Colonic mucosa (tissue), 4 donors: ENCODE data around the gene DEGS2. TPM values are rescaled to one million over a fixed set of nuclear protein-coding genes. Genes with fewer than 3 reads are reported as not detected.
A peak's percentile ranks its signal among the peaks of the same experiment; 100 is the strongest.

Experiments
- DNase-seq: peaks from one replicate; pipeline ENCODE4 v3.0.0-alpha.2; 2020
- H3K27ac ChIP-seq: fragments of 200-600 bp; one replicate; pipeline ENCODE4 v1.8.0; 2021
- H3K27me3 ChIP-seq: fragments of 200-600 bp; one replicate; pipeline ENCODE4 v1.8.0; 2021
- H3K36me3 ChIP-seq: fragments of 200-600 bp; one replicate; pipeline ENCODE4 v1.8.0; 2021
- H3K4me1 ChIP-seq: fragments of 200-600 bp; one replicate; pipeline ENCODE4 v1.8.0; 2021; ENCODE audit warnings: mild to moderate bottlenecking
- H3K4me3 ChIP-seq: fragments of 200-600 bp; one replicate; pipeline ENCODE4 v1.8.0; 2021
- H3K9ac ChIP-seq, 2 donors: one replicate each; pipeline ENCODE4 v1.7.0; 2013; ENCODE audit warnings: control low read depth in 2 of 2, low read depth in 2 of 2, low read length in 2 of 2
- H3K9me3 ChIP-seq: fragments of 200-600 bp; one replicate; pipeline ENCODE4 v1.8.0; 2021
- intact Hi-C: fragments of 100-400 bp; cut with DNase I; formaldehyde crosslinking; loops from one replicate; pipeline ENCODE4 v1.14.1; 2022
- total RNA-seq, 2 donors: library from RNA; stranded (reverse); fragmentation: NEBNext Ultra II Directional in 1 of 2; extraction: Animal tissue kit (Norgen Biotek cat#: 25700) in 1 of 2; gene quantifications; one replicate each; pipeline ENCODE4 v1.2.1, GENCODE V29; 2021
- TF ChIP-seq, protein P1 (sequence below): fragments of 200-600 bp; IDR thresholded peaks from one replicate; pipeline ENCODE4 v1.8.0; 2022; ENCODE audit warnings: antibody characterized with exemption, mild to moderate bottlenecking
- donor health status: healthy.
- donor health status: DM: no; HTN: no; CAD: no.
- donor health status: DM: no; HTN: no; CAD: no.

DEGS2 gene
- total RNA-seq, 2 donors from 2014 or later = 37.0 to 54.3 TPM

DNA sequence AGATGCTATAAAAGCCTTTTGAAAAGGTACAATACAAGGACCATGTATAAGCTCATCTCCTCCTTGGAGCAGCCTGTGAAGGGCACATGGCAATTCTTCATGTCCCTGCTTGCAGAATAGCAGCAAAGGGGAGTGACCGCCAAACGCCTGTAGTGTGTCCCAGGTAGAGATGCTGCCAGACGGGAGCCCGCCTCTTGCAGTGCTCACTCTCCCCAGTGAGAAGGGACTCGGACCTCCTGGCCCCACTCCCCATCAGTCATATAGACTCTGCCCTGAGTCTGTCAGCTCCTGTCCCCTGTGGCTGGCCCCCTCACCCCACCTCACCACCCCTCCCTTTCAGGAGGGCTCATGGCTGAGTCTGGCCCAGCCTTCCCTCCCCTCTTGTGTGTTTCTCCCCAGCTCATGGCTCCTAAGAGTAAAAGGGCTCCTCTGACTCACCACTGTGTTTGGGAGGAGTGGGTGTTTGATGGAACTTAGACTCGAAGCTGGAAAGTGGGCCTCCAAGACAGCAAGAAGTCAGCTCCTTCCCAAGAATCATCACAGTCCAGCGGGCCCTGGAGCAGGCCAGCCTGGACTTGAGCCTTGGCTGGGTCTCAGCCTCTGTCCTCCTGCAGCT, 40.9 kb downstream of the DEGS2 start:
- TF ChIP-seq, protein P1, sequence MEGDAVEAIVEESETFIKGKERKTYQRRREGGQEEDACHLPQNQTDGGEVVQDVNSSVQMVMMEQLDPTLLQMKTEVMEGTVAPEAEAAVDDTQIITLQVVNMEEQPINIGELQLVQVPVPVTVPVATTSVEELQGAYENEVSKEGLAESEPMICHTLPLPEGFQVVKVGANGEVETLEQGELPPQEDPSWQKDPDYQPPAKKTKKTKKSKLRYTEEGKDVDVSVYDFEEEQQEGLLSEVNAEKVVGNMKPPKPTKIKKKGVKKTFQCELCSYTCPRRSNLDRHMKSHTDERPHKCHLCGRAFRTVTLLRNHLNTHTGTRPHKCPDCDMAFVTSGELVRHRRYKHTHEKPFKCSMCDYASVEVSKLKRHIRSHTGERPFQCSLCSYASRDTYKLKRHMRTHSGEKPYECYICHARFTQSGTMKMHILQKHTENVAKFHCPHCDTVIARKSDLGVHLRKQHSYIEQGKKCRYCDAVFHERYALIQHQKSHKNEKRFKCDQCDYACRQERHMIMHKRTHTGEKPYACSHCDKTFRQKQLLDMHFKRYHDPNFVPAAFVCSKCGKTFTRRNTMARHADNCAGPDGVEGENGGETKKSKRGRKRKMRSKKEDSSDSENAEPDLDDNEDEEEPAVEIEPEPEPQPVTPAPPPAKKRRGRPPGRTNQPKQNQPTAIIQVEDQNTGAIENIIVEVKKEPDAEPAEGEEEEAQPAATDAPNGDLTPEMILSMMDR = no peak
- Histone ChIP-seq H3K27ac (no peak overlapping the region), H3K27me3 (no peaks in the 10 kb centered on the region), H3K9ac (no peak overlapping the region), H3K36me3 (no peaks in the 10 kb centered on the region), H3K4me1 (no peaks in the 10 kb centered on the region), H3K9me3 (no peaks in the 10 kb centered on the region), H3K4me3 (no peak overlapping the region)
- intact Hi-C loops = no loop called here
- no peak for DNase-seq

DNA sequence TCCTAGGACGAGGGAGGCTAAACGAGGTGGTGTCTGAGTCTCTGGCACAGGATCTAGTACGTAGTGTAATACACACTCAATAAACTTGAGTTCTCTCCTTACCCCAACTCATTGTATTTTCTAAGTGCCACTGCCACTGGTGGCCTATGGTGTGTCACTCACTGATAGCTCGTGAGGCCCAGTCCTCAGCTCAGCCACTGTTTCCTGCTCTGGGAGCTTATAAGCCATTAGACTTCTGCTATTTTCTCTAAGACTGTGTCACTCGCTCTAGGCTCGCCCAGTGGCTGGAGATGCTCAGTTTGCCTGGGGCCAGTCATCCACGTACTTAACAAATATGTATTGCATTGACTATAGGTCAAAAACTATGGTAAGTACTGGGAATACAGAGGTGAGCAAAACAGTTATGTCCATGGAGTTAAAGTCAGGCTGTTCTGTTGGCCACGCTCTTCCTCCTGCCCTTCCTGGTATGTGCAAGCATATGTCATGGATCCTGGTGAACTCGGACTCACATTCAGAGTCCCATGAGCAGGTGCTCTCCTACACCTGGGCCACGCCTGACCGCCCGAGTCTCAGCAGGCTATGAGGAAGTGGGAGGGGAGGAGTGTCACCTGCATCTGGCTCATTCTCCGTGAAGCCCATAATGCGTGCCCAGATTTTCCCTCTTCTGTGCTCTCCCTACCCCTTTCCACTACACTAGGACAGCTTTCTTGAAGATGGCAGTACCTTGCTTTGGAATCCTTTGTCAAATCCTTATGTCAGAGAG, 41.6 kb downstream of the DEGS2 start:
- H3K9ac ChIP-seq = no peak overlapping the region
- H3K36me3 ChIP-seq = no peaks in the 10 kb centered on the region
- no peaks in the 10 kb centered on the region for H3K4me1 ChIP-seq
- no peaks in the 10 kb centered on the region for H3K27me3 ChIP-seq
- intact Hi-C loops = no loop called here
- H3K9me3 ChIP-seq = no peaks in the 10 kb centered on the region
- TF ChIP-seq, protein P1 = no peak
- H3K27ac ChIP-seq = no peak overlapping the region
- peak; percentile 65 for DNase-seq
- no peak overlapping the region for H3K4me3 ChIP-seq

DNA sequence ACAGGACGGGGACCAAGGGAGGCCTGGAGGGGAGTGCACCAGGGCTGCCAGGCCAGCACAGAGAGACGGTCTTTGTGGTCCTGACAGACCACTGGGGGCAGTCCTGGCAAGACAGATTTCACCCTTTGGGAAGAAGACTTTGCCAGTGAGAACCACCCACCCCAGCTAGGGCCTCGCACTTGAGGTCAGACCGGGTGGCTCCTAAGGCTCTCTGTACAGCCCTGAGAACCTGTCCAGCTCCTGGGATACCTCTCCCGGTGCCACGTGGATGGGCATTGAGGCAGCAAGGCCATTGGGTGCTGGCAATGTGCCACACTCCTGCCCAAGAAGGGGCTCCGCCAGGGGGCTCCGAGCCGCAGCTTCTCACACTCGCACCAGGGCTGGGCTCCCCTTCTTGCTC, 42.4 kb downstream of the DEGS2 start:
- DNase-seq = no peak
- H3K27me3 ChIP-seq = no peaks in the 10 kb centered on the region
- H3K9me3 ChIP-seq = no peaks in the 10 kb centered on the region
- intact Hi-C loops = no loop called here
- H3K27ac ChIP-seq = no peak overlapping the region
- H3K4me1 ChIP-seq = no peaks in the 10 kb centered on the region
- TF ChIP-seq, protein P1 = no peak
- no peak overlapping the region for H3K4me3 ChIP-seq
- no peak overlapping the region for H3K9ac ChIP-seq
- no peaks in the 10 kb centered on the region for H3K36me3 ChIP-seq

DNA sequence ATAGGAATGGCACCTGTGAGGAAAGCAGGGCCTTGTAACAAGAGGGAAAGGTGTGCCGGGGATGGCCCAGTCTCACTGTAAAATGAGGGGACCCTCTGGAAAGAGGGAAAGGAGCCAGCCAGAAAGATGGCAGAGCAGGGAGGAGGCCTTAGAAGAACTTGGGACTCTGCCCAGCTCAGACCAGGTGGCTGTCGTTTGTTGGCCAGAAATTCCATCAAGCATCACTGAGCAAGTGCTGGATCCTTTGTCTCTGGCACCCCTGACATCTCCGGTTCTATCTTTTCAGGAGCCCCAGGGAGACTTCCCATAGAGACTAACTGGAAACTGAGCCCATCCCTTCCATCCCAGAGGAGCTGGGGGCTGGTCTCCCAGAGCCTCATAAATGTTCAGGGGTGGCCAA, 43.3 kb downstream of the DEGS2 start:
- H3K27ac ChIP-seq = no peak overlapping the region
- H3K9ac ChIP-seq = no peak overlapping the region
- intact Hi-C loops = no loop called here
- no peaks in the 10 kb centered on the region for H3K36me3 ChIP-seq
- H3K27me3 ChIP-seq = no peaks in the 10 kb centered on the region
- no peaks in the 10 kb centered on the region for H3K9me3 ChIP-seq
- H3K4me3 ChIP-seq = no peak overlapping the region
- TF ChIP-seq, protein P1 = no peak
- no peak for DNase-seq
- H3K4me1 ChIP-seq = no peaks in the 10 kb centered on the region

DNA sequence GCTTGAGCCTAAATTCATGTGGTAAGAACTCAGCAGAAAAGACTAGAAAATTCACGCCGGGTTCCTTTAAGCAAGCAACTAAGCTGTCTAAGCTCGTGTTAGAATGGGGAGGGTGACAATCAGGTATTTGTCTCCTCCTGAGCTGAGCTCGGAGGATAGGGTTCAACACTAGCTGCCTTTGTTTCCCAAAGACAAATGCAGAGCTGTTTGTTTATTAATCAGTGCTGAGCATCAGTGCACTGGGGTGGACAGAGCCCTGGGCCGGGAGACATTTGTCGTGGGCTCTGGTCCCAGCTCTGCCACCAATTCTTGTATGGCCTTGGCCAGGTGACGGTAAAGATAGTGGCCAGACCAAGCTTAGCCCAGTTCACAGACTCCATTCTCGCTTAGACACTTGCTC, 43.7 kb downstream of the DEGS2 start:
- TF ChIP-seq, protein P1 = no peak
- no peak for DNase-seq
- intact Hi-C loops = no loop called here
- H3K36me3 ChIP-seq = no peaks in the 10 kb centered on the region
- no peaks in the 10 kb centered on the region for H3K4me1 ChIP-seq
- no peaks in the 10 kb centered on the region for H3K9me3 ChIP-seq
- no peak overlapping the region for H3K9ac ChIP-seq
- H3K4me3 ChIP-seq = no peak overlapping the region
- no peak overlapping the region for H3K27ac ChIP-seq
- no peaks in the 10 kb centered on the region for H3K27me3 ChIP-seq
